HCT116 (cell line): ENCODE data around the gene TEX30. TPM values are rescaled to one million over a fixed set of nuclear protein-coding genes. Genes with fewer than 3 reads are reported as not detected.
A peak's percentile ranks its signal among the peaks of the same experiment; 100 is the strongest.

Experiments
- ATAC-seq: fragments of 200-7000 bp; cut with Tn5 transposase; 2 replicates; pipeline ENCODE4 v1.9.1; 2020; ENCODE audit warnings: mild to moderate bottlenecking, moderate library complexity
- BruUV-seq: library from RNA; stranded (reverse); fragments of 400-500 nt; replicated peaks from 2 replicates; lab custom pipeline; 2021; lab: Mats Ljungman, UMichigan
- CTCF ChIA-PET: fragments of 300-600 bp; sonication (Branson Sonifier 250); formaldehyde crosslinking; loops from one replicate; lab custom pipeline; 2021; ENCODE audit warnings: antibody characterized with exemption; lab: Charles Lee
- POLR2A ChIA-PET: fragments of 300-600, 350-600 bp; sonication (Branson Sonifier 250); formaldehyde crosslinking; loops from one replicate; lab custom pipeline; 2021; ENCODE audit warnings: antibody characterized with exemption; lab: Charles Lee
- RAD21 ChIA-PET, 2 experiments: fragments of 300-600 bp; sonication (Branson Sonifier 250); formaldehyde crosslinking; loops; one replicate each; lab custom pipeline; 2023; ENCODE audit warnings: low total read pairs in 2 of 2; ENCODE audit not compliant: uncharacterized antibody in 2 of 2, unreplicated experiment in 2 of 2, low non-redundant PET in 1 of 2; lab: Charles Lee
- DNase-seq: peaks from one replicate; pipeline ENCODE4 v3.0.0-alpha.2; 2010; ENCODE audit warnings: low read depth, low spot score
- H2AFZ ChIP-seq: fragments of 200-600 bp; shearing (Covaris generic), sonication (generic); 2 replicates; pipeline ENCODE4 v1.6.1; 2017; ENCODE audit warnings: low read depth, mixed run types, mixed read lengths, antibody characterized with exemption, low read length; ENCODE audit not compliant: poor library complexity, severe bottlenecking
- H3K27ac ChIP-seq: 2 replicates; pipeline ENCODE4 v1.5.1; 2012; ENCODE audit warnings: low read depth, low read length
- H3K27me3 ChIP-seq: fragments of 200-600 bp; sonication (generic); 2 replicates; pipeline ENCODE4 v1.6.1; 2016; ENCODE audit warnings: mixed run types, low read length, mixed read lengths; ENCODE audit not compliant: insufficient read depth
- H3K36me3 ChIP-seq, 2 experiments: fragments of 200-500 bp in 1 of 2; fragments of 200-600 bp in 1 of 2; sonication (Bioruptor generic) in 1 of 2; sonication (generic) in 1 of 2; 2 replicates each; pipeline versions ENCODE4 v1.5.1 to v1.6.1; 2014 to 2016; ENCODE audit warnings: low read length in 2 of 2, inconsistent platforms in 1 of 2, mixed read lengths in 1 of 2, mixed run types in 1 of 2; ENCODE audit not compliant: insufficient read depth in 2 of 2, control insufficient read depth in 1 of 2
- H3K4me1 ChIP-seq, 2 experiments: fragments of 200-600 bp in 1 of 2; sonication (generic) in 1 of 2; 2 replicates each; pipeline versions ENCODE4 v1.5.1 to v1.6.1; 2012 to 2017; ENCODE audit warnings: low read length in 2 of 2, inconsistent platforms in 1 of 2, mild to moderate bottlenecking in 1 of 2, mixed read lengths in 1 of 2, mixed run types in 1 of 2, moderate library complexity in 1 of 2; ENCODE audit not compliant: insufficient read depth in 2 of 2, control insufficient read depth in 1 of 2
- H3K4me2 ChIP-seq: fragments of 200-600 bp; sonication (generic); 2 replicates; pipeline ENCODE4 v1.6.1; 2017; ENCODE audit warnings: mixed run types, low read length, mixed read lengths
- H3K4me3 ChIP-seq, 2 experiments: fragments of 200-600 bp in 1 of 2; sonication (generic) in 1 of 2; replicated peaks in 1 of 2; 2 replicates each; pipeline ENCODE4 v1.5.1; 2011 to 2016; ENCODE audit warnings: low read length in 2 of 2, control low read depth in 1 of 2, low read depth in 1 of 2, mild to moderate bottlenecking in 1 of 2, mixed read lengths in 1 of 2, mixed run types in 1 of 2
- H3K79me2 ChIP-seq: fragments of 200-600 bp; sonication (generic); 2 replicates; pipeline ENCODE4 v1.6.1; 2017; ENCODE audit warnings: mild to moderate bottlenecking, mixed run types, low read length, moderate library complexity, mixed read lengths; ENCODE audit not compliant: insufficient read depth
- H3K9ac ChIP-seq: fragments of 200-600 bp; sonication (generic); 2 replicates; pipeline ENCODE4 v1.6.1; 2016; ENCODE audit warnings: low read length, mixed read lengths
- H3K9me2 ChIP-seq: fragments of 200-600 bp; sonication (generic), shearing (Covaris generic); 2 replicates; pipeline ENCODE4 v1.6.1; 2017; ENCODE audit warnings: mixed run types, mild to moderate bottlenecking, moderate library complexity; ENCODE audit not compliant: insufficient read depth
- H3K9me3 ChIP-seq, 2 experiments: fragments of 200-500 bp in 1 of 2; fragments of 200-600 bp in 1 of 2; sonication (Bioruptor generic) in 1 of 2; sonication (generic) in 1 of 2; 2 replicates each; pipeline ENCODE4 v1.6.1; 2014 to 2017; ENCODE audit warnings: low read length in 2 of 2, mixed read lengths in 2 of 2, inconsistent platforms in 1 of 2, low read depth in 1 of 2, mild to moderate bottlenecking in 1 of 2, mixed run types in 1 of 2, moderate library complexity in 1 of 2; ENCODE audit not compliant: control insufficient read depth in 1 of 2, insufficient read depth in 1 of 2
- H4K20me1 ChIP-seq: fragments of 200-600 bp; sonication (generic), shearing (Covaris generic); 2 replicates; pipeline ENCODE4 v1.6.1; 2017; ENCODE audit warnings: mixed run types, mild to moderate bottlenecking, moderate library complexity; ENCODE audit not compliant: insufficient read depth
- CBX3 ChIP-seq: IDR thresholded peaks from 2 replicates; pipeline ENCODE4 v1.6.1; 2012; ENCODE audit warnings: low read depth
- CTCF ChIP-seq, 3 experiments: fragments of 200-600 bp in 1 of 3; sonication (generic) in 1 of 3; IDR thresholded peaks in 2 of 3; conservative IDR thresholded peaks in 1 of 3; 2 replicates each; pipeline ENCODE4 v1.5.1; 2012 to 2017; ENCODE audit warnings: low read depth in 2 of 3, low read length in 2 of 3, antibody characterized with exemption in 1 of 3, borderline replicate concordance in 1 of 3, control low read depth in 1 of 3, mild to moderate bottlenecking in 1 of 3, mixed read lengths in 1 of 3, mixed run types in 1 of 3, moderate library complexity in 1 of 3; ENCODE audit not compliant: insufficient read depth in 1 of 3
- ELF1 ChIP-seq: IDR thresholded peaks from 2 replicates; pipeline ENCODE4 v1.6.1; 2012; ENCODE audit warnings: low read depth, borderline replicate concordance
- JUND ChIP-seq: IDR thresholded peaks from 2 replicates; pipeline ENCODE4 v1.6.1; 2012
- POLR2A ChIP-seq: IDR thresholded peaks from 2 replicates; pipeline ENCODE4 v1.7.0; 2011; ENCODE audit warnings: borderline replicate concordance; ENCODE audit not compliant: insufficient read depth, insufficient read length; ENCODE audit errors: extremely low read depth
- POLR2AphosphoS5 ChIP-seq: IDR thresholded peaks from 2 replicates; pipeline ENCODE4 v1.6.1; 2011; ENCODE audit warnings: mild to moderate bottlenecking, low read depth, low read length, moderate library complexity
- intact Hi-C: fragments of 100-400 bp; cut with micrococcal nuclease; formaldehyde crosslinking; loops from 2 replicates; pipeline ENCODE4 v1.10.0; 2022
- total RNA-seq: library from RNA; stranded (reverse); gene quantifications from one replicate; pipeline ENCODE4 v1.2.1, GENCODE V29; 2021; ENCODE audit not compliant: unreplicated experiment
- TF ChIP-seq, protein P1 (sequence below): IDR thresholded peaks from 2 replicates; pipeline ENCODE4 v1.6.1; 2012

Gene TEX30
- total RNA-seq, 1 experiment from 2014 or later, result 22.3 TPM

GRCh38 chr13:102742101-102742500 lies 31.5 kb downstream of the TEX30 start:
- no peaks in the 10 kb centered on the region for H4K20me1 ChIP-seq
- no peaks in the 10 kb centered on the region for H3K9me2 ChIP-seq
- CTCF ChIA-PET, result no interaction called here
- ATAC-seq (no peak), DNase-seq (no peak)
- H3K9ac ChIP-seq, result no peak overlapping the region
- H3K4me2 ChIP-seq, result no peak overlapping the region
- no peak overlapping the region for H3K27ac ChIP-seq
- intact Hi-C loops, result no loop called here
- no TSS peak for BruUV-seq
- H3K36me3 ChIP-seq, result no peaks in the 10 kb centered on the region
- H3K4me1 ChIP-seq, result no peaks in the 10 kb centered on the region
- TF ChIP-seq ELF1, result no peak
- no peak for TF ChIP-seq CTCF (IDR thresholded peaks at IDR 0.05 in 2 of 3, conservative IDR thresholded peaks at IDR 0.05 in 1 of 3; ENCODE audit: borderline replicate concordance in 1 of 3, insufficient read depth in 1 of 3, low read depth in 2 of 3, low read length in 2 of 3)
- TF ChIP-seq, protein P1, sequence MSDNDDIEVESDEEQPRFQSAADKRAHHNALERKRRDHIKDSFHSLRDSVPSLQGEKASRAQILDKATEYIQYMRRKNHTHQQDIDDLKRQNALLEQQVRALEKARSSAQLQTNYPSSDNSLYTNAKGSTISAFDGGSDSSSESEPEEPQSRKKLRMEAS, result no peak
- TF ChIP-seq POLR2A, result no peak
- no peak for TF ChIP-seq POLR2AphosphoS5
- POLR2A ChIA-PET, result no interaction called here
- no peak overlapping the region for H2AFZ ChIP-seq
- peaks cover 98% of the 10 kb centered on the region for H3K27me3 ChIP-seq
- H3K9me3 ChIP-seq, result no peaks in the 10 kb centered on the region
- RAD21 ChIA-PET, result no interaction called here
- no peaks in the 10 kb centered on the region for H3K79me2 ChIP-seq
- no peak overlapping the region for H3K4me3 ChIP-seq

- H3K4me1 ChIP-seq, result peaks cover 0 to 4% of the 10 kb centered on the region in 2 experiments; a peak in 2 of 4 replicates
- intact Hi-C loops, result loop anchor here (2.0 to 10.0 kb wide), 2 partner anchors 117 to 1585 kb away; partner anchors contain the start of gene ERCC5
- BruUV-seq, result no TSS peak
- no peaks in the 10 kb centered on the region for H4K20me1 ChIP-seq
- H3K9me3 ChIP-seq, result no peaks in the 10 kb centered on the region
- H3K27me3 ChIP-seq, result peaks cover 65% of the 10 kb centered on the region
- TF ChIP-seq CBX3 (no peak), JUND (no peak), POLR2AphosphoS5 (no peak)
- no peaks in the 10 kb centered on the region for H3K9me2 ChIP-seq
- no peak overlapping the region for H3K27ac ChIP-seq
- ChIA-PET CTCF (no interaction called here), POLR2A (no interaction called here), RAD21 (no interaction called here)
- no peaks in the 10 kb centered on the region for H3K79me2 ChIP-seq
- H3K4me3 ChIP-seq, result no peak overlapping the region
- no peak for ATAC-seq
- no peak for DNase-seq
- peak overlapping the region; percentile 6; the same call in 1 of the 2 replicates for H3K4me2 ChIP-seq
- H3K9ac ChIP-seq, result no peak overlapping the region
- no peaks in the 10 kb centered on the region for H3K36me3 ChIP-seq
- H2AFZ ChIP-seq, result no peak overlapping the region
Measured at GRCh38 chr13:102729560-102730270, 43.9 kb downstream of the TEX30 start.
